GM21526 (cell line): ENCODE data around the gene RCC1.
"Not testable (repeated sequence)": the region's sequence is repeated elsewhere in the genome, so short reads cannot be mapped to it uniquely, and the experiment has no call there.

ENCODE experiments used
- ATAC-seq: cut with Tn5 transposase; IDR thresholded peaks from one replicate; pipeline ENCODE4 v1.9.1; 2021; ENCODE audit warnings: moderate library complexity; ENCODE audit not compliant: unreplicated experiment, low FRiP score

RCC1 gene

GRCh38 chr1:28505406-28506187 lies at the start of gene RCC1:
RCC1 (plus strand) TSS chr1:28506043; CDS start chr1:28529867, 23,824 bp downstream.
- ATAC-seq: peak; percentile 71

- ATAC-seq: no peak
Measured at GRCh38 chr1:28456078-28456477, 49.8 kb upstream of the RCC1 start.

- no peak for ATAC-seq
Measured at GRCh38 chr1:28457678-28458077, 48.2 kb upstream of the RCC1 start.

GRCh38 chr1:28458237-28459228 lies 47.3 kb upstream of the RCC1 start:
- ATAC-seq: no peak

- no peak for ATAC-seq
Measured at GRCh38 chr1:28466226-28466778, 39.5 kb upstream of the RCC1 start.

GRCh38 chr1:28470146-28470545 lies 35.7 kb upstream of the RCC1 start:
- no peak for ATAC-seq

GRCh38 chr1:28479497-28479896 lies 26.3 kb upstream of the RCC1 start:
- ATAC-seq: not testable (repeated sequence)

GRCh38 chr1:28480308-28480707 lies 25.5 kb upstream of the RCC1 start:
- no peak for ATAC-seq

- ATAC-seq: no peak
Measured at GRCh38 chr1:28482138-28482537, 23.7 kb upstream of the RCC1 start.

- no peak for ATAC-seq
Measured at GRCh38 chr1:28482702-28483101, 23.1 kb upstream of the RCC1 start.

- no peak for ATAC-seq
Measured at GRCh38 chr1:28494737-28495136, 11.1 kb upstream of the RCC1 start.

- no peak for ATAC-seq
Measured at GRCh38 chr1:28499553-28499952, 6.3 kb upstream of the RCC1 start.

GRCh38 chr1:28501925-28502324 lies 3.9 kb upstream of the RCC1 start:
- ATAC-seq: no peak

GRCh38 chr1:28503117-28503516 lies 2.7 kb upstream of the RCC1 start:
- ATAC-seq: no peak

GRCh38 chr1:28506907-28507246 lies 1.0 kb downstream of the RCC1 start:
- ATAC-seq: no peak

- no peak for ATAC-seq
Measured at GRCh38 chr1:28507247-28507645, 1.4 kb downstream of the RCC1 start.

- ATAC-seq: no peak
Measured at GRCh38 chr1:28507646-28508434, 2.0 kb downstream of the RCC1 start.

- no peak for ATAC-seq
Measured at GRCh38 chr1:28508435-28508754, 2.6 kb downstream of the RCC1 start.

- ATAC-seq: no peak
Measured at GRCh38 chr1:28509705-28510272, 3.9 kb downstream of the RCC1 start.

- ATAC-seq: no peak
Measured at GRCh38 chr1:28510273-28510969, 4.6 kb downstream of the RCC1 start.
